PC-3 (cell line): Measurements from ENCODE around the gene ZBTB33.

Experiments used
- EZH2 ChIP-seq: fragments of 300-600 bp; sonication (generic); IDR thresholded peaks from one replicate; pipeline ENCODE4 v1.6.1; 2017; ENCODE audit warnings: antibody characterized with exemption, mild to moderate bottlenecking, low read length; ENCODE audit not compliant: unreplicated experiment
- EZH2phosphoT487 ChIP-seq: fragments of 300-600 bp; sonication (generic); IDR thresholded peaks from 2 replicates; pipeline ENCODE4 v1.6.1; 2018; ENCODE audit warnings: mild to moderate bottlenecking, antibody characterized with exemption, low read length, borderline replicate concordance
- TF ChIP-seq, protein P1 (sequence below): fragments of 300-600 bp; sonication (generic); conservative IDR thresholded peaks from 2 replicates; pipeline ENCODE4 v1.5.1; 2017; ENCODE audit warnings: antibody characterized with exemption, low read depth, mild to moderate bottlenecking, low read length

- TF ChIP-seq, protein P1, sequence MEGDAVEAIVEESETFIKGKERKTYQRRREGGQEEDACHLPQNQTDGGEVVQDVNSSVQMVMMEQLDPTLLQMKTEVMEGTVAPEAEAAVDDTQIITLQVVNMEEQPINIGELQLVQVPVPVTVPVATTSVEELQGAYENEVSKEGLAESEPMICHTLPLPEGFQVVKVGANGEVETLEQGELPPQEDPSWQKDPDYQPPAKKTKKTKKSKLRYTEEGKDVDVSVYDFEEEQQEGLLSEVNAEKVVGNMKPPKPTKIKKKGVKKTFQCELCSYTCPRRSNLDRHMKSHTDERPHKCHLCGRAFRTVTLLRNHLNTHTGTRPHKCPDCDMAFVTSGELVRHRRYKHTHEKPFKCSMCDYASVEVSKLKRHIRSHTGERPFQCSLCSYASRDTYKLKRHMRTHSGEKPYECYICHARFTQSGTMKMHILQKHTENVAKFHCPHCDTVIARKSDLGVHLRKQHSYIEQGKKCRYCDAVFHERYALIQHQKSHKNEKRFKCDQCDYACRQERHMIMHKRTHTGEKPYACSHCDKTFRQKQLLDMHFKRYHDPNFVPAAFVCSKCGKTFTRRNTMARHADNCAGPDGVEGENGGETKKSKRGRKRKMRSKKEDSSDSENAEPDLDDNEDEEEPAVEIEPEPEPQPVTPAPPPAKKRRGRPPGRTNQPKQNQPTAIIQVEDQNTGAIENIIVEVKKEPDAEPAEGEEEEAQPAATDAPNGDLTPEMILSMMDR, result no peak
- TF ChIP-seq EZH2, result no peak
- no peak for TF ChIP-seq EZH2phosphoT487
Measured at GRCh38 chrX:120242813-120243212, 7.8 kb upstream of the ZBTB33 start.
